HG03064 (cell line): Measurements from ENCODE around the gene AMIGO1.
"Not testable (repeated sequence)": the region's sequence is repeated elsewhere in the genome, so short reads cannot be mapped to it uniquely, and the experiment has no call there.

Source experiments
- ATAC-seq: cut with Tn5 transposase; IDR thresholded peaks from one replicate; pipeline ENCODE4 v1.9.1; 2021; ENCODE audit warnings: low read depth; ENCODE audit not compliant: unreplicated experiment

Gene AMIGO1

DNA sequence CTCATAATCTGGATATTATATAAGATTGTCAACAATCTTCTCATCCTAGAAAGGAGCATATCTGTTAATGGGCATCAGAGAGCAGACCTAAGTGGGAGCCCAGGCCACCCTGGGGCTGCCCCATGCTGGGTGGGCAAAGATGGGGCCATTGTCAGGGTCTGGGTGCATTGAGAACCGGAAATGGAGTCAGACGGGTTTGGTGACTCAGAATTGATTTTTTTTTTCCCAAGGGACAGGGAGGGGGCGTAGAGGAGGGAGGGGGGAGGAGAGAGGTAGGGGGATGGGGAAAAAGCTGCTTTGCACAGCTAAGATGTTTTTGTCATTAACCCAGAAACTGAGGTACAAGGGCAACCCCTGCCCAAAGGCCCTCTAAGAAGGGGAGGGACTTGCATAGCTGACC is 24.5 kb downstream of the AMIGO1 start:
- no peak for ATAC-seq

DNA sequence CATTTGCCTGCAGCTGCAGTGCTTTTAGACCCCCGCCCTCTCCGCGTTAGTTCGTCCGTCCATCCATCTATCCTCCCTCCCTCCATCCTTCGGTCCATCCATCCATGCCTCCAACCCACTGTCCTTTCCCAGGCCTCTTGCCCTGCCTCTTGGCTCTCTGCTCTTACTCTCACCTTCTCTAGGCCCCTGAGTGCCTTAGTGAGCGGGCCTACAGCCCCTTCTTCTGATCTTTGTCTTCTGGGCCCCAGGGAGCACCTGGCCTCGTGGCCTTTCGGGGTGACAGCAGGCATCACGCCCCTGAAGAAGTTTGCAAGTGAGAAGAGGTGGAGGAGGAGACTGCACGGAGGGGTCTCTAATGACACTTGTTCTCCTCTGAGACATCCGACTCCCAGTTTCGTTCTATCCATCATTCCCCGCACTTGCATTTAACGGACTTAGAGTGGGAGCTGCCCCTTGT is 25.0 kb downstream of the AMIGO1 start:
- no peak for ATAC-seq

DNA sequence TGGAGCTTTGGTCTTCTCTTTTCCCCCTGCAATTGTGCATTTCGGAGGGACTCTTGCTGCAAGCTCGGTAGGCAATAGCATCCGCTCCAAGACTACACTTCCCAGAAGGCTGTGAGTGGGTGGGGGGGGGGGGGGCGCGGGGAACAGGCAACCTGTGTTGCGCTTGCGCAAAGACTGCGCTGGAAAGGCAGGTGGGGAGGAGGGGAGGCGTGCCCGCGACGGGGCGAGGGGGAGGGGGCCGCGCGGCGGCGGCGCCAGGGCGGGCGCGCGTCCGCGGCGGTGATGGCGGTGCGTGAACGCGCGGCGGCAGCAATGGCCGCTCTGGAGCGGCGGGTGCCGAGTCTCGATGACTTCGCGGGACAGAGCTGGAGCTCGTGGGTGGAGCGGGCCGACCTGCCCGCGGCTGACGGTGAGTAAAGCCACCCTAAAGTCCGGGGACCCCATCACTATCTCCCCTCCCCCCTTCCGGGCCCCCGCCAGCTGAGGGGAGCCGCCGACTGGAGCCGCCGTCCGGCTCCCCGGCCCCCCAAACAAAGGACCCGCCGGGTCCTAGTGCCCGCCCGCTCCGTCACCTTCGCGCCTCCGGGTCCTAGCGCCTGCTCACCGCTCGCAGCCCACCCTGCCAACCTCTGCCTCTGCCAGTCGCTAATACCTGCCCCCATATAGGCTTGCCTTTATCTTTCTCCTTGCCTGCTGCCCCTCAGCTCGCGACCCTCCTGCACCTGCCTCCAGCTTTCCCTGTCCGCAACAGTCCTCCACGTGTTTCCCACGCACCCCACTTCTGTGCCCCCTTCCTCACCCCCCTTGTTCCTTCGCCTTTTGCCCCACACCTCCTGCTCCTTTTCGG is 25.6 kb downstream of the AMIGO1 start, which contains the start of gene ATXN7L2:
TSS of gene ATXN7L2 (plus strand) at position 234 of the 847 bp plus-strand sequence. CDS start at position 283, 49 bp downstream.
- peak; percentile 71 for ATAC-seq

DNA sequence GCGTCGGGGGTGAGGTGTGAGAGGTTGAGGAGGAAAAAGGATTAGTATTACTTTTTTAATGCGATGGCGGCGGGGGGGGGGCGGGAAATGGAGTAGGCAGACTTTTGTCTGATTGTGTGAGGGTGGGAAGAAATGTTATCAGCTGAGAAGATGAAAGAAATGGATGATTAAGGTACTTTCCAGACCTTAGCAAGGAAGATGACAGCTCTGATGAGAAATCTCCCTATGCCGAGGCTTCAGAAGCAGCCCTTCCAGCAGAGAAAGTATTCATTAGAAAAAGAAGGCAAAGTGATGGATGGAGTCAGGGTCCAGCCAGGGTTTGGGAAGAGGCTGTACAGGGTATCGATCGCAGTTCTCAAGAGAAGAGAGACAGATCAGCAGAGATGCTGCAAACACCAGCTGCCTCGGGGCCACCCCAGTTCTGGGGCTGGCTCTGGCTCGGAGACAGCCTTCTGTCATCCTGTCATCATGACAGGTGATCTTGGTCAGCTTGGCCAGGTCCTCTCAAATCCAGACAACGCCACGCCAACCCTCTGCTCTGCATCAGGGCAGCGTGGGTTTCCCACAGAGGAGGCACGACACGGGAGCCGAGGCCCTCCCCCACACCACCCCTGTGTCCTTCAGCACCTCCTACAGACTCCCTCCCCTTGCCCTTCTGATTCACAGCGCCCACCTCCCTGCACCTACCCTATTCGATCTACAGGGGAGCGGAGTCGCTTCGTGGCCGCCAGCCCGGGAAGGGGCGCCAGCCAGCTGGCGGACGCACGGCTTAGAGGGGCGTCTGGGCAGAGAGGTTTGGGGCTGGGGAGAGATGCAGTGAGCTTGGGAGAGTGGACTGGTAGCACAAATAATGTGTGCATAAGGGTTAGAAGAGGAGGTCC is 26.5 kb downstream of the AMIGO1 start:
- ATAC-seq = peak; percentile 22

DNA sequence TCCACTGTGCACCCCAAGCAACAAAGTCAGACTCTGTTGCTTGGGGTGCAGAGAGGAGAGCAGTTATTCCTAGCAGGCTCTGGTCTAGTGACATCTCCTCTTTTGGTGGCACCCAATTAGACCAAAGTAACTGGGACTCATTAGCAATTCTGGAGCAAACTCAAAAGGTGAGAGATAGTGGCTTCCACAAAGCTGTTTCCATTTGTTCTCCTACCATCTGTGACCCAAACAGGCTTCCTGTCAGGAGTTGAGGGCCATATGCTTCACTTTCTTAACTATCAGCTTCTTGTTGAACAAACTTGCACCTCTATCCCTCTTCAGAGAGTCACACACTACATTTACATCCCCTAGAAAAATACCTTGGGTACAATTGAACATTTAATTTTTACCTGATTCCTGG is 27.3 kb downstream of the AMIGO1 start:
- ATAC-seq = no peak

DNA sequence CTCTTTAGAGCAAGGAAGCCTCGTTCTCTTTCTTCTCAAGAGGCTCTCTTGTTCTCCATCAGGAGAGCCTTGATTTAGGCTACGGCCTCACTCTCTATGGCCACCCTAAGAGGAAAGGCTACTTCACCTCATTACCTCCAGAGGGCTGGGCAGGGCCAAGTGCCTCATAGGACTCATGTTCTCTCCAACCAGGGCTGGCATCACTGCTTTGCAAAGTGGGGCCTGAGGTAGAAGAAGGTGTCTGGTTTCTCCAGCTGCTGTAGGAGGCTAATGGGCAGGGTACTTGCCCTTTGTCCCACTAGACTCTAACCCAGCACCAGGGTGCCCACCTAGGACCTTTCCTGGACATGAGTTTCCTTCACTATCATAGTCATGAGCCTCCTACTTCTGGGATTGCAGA is 27.9 kb downstream of the AMIGO1 start:
- no peak for ATAC-seq

DNA sequence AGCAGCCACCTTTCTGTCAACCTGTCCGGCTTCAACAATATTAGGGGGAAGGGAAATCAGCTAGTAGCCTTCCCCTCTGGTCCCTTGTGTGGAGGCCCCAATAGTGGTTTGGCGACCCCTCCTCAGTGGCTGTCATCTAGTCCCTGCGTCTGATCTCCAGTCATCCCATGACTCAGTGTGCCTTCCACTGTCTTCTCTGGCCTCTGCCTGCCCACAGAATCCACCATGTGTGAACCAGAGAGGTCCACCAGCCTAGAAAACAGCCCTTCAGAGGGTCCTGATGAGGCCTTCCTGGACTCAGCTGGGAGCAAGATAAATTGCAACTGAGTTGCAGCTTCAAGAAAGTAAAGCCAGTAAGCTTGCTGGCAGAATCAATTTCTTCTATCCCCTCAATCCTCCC is 29.6 kb downstream of the AMIGO1 start:
- ATAC-seq = no peak

DNA sequence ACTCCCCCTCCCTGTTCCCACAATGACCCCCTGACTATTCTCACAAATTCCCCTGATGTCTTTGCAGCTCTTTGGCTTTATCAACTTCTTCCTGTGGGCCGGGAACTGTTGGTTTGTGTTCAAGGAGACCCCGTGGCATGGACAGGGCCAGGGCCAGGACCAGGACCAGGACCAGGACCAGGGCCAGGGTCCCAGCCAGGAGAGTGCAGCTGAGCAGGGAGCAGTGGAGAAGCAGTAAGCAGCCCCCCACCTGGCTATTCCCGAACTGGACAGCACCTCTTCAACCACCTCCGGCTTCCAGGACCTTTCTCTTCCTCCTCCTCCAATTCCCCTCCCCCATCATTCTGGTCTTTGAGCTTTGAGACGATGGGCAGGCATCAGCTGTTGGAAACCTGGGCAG is 30.2 kb downstream of the AMIGO1 start:
- ATAC-seq = no peak

DNA sequence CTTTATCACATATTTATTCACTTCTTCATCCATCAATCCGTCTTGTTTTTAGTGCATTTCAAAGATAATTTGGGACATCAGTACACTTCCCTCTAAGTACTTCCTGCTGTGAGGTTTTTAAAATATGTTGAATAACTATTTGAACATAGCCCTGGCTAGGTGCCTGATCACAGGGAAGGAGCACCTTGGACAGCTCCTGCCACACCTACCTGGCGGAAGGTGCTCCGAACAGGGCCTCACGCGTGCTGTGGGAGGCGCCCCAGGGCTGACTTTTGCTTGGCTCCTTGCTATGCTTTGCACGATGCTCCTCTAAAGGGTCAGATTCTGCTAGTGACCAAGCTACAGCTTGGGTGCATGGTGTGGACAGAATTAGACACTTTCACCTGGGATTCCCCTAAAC is 30.7 kb downstream of the AMIGO1 start:
- ATAC-seq = no peak

DNA sequence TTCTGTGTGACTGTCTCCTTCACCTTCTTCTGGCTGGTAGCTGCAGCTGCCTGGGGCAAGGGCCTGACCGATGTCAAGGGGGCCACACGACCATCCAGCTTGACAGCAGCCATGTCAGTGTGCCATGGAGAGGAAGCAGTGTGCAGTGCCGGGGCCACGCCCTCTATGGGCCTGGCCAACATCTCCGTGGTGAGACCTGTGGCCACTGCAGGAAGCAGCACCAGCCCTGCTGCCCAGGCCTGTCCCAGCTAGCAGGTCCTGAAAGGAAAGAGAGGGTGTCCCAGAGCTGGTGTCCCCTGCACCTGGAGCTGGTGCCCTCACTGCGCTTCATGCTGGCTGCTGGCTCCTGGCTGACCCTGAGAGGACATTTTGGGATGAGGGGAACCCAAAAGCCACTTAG is 31.7 kb downstream of the AMIGO1 start:
- no peak for ATAC-seq

DNA sequence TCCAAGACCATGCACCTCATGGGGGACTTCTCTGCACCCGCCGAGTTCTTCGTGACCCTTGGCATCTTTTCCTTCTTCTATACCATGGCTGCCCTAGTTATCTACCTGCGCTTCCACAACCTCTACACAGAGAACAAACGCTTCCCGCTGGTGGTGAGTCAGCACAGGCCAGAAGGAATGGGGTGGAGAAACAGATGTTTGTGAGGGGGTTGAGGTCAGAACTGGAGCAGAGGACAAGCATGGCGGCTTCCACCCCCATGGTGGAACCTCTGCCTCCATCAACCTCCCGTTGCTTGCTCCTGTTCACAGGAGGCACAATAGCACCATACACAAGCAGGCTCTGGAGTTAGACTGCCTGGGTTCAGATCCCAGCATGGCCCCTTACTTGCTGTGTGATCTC is 32.7 kb downstream of the AMIGO1 start:
- ATAC-seq = no peak

DNA sequence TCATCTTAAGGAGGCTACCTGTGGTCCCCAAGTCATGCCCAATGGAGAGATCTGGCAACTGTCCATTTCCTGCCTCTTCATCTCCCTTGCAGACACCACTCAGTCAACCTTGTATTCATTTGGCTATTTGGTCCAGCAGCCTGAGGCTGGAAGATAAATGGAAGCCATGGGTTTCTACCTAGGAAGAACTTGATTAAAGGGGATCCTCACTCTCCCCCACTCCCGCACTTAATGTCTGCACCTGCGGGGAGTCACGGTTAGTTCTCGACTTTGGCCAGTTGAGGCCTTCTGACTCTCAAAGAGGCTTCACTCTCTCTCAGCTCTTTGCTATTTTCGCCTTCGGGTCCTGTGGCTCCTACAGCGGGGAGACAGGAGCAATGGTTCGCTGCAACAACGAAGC is 34.3 kb downstream of the AMIGO1 start:
- no peak for ATAC-seq

DNA sequence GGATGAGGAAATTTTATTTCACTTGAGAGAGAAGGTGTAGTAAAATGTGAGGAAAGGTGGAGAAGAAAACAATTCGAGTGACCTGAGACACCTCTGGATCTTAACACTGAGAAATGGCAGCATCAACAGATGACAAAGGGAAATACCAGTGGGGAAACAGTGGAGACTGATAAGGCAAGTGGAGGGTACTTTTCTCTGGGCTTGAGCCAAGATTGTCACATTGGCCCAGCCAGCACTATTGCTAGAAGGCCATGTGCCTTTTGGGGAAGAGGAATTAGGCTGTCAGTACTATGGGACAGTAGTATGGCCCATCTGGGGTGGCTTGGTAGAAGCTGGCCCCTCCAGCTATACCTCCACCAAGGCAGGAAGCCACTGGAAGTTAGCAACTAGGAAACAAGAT is 34.8 kb downstream of the AMIGO1 start:
- no peak for ATAC-seq

DNA sequence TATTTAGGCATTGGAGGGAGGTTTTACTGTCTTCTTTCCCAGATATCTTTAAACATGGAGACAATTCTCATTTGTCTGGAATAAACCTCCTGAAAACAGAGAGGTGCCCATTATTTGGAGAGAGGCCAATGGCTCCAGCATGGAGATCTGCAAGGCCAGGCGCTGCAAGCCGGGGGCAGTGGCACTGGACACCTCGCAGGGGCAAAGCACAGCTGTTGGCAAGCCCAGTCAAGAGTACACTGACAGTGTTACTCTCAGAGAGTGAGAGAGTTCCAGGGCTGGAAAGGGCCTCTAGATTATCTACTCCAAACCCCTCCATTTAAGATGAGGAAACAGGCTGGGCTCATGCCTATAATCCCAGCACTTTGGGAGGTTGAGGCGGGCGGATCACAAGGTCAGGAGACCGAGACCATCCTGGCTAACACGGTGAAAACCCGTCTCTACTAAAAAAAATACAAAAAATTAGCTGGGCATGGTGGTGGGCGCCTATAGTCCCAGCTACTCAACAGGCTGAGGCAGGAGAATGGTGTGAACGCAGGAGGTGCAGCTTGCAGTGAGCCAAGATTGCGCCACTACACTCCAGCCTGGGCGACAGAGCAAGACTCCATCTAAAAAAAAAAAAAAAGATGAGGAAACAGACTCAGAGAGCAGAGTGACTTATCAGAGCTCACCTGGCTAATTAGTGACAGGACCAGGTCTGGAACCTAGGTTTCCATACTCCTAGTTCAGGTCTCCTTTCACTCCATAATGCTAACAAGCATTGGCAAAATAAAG is 36.1 kb downstream of the AMIGO1 start:
- ATAC-seq = not testable (repeated sequence)

DNA sequence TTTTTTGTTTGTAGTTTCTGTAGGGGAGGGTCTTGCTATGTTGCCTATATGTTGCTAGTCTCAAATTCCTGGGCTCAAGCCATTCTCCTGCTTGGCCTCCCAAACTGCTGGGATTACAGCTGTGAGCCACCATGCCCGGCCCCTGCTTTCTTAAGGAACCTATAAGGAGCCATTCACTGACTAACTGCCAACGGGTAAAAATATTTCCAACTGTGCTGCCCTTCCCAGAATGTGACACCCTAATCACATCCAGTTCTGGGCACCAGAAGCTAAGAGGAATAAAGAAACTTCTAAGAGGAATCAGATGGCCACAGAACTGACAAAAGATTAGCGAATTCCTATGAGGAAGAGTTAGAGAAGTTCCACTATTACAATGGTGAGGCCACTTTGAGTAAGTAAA is 36.7 kb downstream of the AMIGO1 start:
- ATAC-seq = no peak

DNA sequence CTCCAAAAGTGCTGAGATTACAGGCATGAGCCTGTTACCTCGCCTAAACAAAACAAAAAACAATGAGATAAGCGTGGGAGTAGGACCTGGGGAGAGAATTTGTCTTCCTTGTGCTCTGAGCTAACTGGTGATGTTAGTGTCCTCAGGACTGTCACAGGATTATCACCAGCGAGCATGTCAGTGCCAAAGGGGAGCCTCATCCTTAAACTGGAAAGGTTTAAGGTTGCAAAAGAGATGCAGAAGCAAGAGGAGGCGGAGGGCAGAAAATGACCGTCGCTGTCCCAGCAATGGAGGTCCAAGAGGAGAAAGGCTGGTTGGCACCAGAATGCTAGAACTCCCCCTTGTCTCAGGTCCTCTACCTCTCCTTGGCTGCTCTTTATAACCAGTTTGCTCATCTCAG is 39.3 kb downstream of the AMIGO1 start:
- ATAC-seq = no peak

DNA sequence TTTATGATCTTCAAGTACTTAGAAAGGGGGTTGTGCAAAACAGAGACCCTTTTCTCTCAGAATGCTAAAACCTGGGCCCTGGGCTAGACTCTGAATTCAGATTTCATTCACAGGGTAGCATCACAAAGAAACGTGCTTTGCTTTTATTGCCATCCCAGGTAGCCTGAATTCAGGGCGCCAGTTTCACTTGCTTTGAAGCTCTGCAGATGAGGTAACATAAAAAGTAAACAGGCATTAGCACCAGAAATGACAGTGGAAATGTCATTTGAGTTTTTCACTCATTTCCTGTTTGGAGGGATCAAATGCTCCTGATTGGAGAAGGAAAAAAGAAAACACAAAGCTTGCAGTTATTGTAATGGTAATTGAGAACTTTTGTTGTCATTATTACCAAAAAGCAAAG is 40.6 kb downstream of the AMIGO1 start:
- ATAC-seq = no peak

DNA sequence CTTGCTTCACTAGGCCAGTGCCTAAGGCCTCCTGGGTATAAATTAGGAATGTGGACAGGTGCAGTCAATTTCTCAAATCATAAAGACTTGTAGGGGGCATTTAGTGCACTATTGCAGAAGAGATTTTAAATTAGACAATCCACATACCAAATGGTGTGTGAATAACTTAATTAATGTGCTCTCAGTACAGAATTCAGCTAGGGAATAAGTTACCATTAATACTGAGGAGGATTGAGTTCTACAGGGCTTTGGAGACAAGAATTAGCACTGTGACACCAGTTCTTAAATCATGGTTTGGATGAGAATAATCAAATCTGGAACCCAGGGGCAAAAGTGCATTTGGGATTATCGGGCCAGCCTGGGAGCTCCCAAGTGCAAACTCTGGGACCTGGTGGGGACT is 41.5 kb downstream of the AMIGO1 start:
- no peak for ATAC-seq

DNA sequence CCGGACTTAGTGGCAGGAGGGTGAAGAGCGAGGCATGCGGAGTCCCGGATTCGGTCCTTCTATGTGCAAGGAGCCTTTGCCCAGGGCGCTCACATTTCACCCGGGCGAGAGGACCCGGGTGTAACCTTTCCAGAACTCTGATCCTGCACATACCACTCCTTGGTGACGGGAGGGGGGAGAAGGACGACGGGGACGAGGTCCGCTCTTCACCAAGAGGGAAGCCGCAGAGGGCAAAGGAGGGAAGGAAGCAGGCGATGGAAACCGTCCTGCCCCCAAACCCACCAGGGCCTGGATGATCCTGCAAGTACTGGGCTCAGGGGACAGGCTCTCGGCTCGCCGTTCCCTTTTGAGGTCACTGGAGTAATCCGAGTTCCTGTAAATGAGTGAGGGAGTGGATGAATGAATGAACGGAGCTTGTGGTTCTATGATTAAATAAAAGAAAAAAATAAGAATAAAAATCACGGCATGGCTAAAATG is 42.2 kb downstream of the AMIGO1 start:
- no peak for ATAC-seq

DNA sequence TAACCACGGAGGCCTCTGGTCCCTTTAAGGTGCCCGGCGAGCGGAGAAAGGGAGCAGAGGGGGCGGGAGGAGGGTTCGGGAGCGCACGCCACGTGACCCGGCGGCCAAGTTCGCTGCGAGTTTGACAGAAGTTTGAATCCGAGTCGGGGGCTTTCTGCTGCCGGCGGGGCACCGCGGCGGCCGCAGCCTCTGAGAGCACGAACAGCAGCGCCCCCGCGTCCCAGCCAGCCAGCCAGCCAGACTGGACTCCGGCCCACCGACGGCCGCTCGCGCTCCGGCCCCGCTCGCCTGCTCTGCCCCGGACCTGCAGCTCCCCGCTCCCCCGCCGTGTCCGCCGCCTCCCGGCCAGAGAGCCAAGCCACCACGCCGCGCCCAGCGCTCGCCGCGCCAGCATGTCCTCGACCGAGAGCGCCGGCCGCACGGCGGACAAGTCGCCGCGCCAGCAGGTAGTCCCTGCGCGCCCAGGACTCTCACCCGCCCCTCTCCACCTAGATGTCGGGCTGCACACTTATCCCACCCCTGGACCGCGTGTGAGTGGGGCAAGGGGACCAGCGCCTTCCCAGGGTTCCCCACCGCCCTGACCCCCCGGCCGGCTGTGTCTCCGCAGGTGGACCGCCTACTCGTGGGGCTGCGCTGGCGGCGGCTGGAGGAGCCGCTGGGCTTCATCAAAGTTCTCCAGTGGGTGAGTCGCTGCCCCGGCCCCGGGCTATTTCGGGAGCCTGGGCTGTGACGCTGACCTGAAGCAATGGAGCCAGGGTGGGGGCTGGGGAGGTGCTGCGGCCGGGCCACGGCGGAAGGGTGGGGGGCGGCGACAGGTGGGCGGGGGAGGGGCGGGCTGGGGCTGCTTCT is 42.9 kb downstream of the AMIGO1 start, which contains the start of gene SYPL2:
TSS of gene SYPL2 (plus strand) at position 95 of the 849 bp plus-strand sequence. CDS start at position 393, 298 bp downstream.
- ATAC-seq = no peak
